HG02970 (cell line): Measurements from ENCODE around the gene SLC25A4.
"Not testable (repeated sequence)": the region's sequence is repeated elsewhere in the genome, so short reads cannot be mapped to it uniquely, and the experiment has no call there.

Source experiments
- ATAC-seq: cut with Tn5 transposase; IDR thresholded peaks from one replicate; pipeline ENCODE4 v1.9.1; 2021; ENCODE audit warnings: mild to moderate bottlenecking, moderate library complexity, moderate number of reproducible peaks; ENCODE audit not compliant: unreplicated experiment, low FRiP score

The SLC25A4 gene

DNA sequence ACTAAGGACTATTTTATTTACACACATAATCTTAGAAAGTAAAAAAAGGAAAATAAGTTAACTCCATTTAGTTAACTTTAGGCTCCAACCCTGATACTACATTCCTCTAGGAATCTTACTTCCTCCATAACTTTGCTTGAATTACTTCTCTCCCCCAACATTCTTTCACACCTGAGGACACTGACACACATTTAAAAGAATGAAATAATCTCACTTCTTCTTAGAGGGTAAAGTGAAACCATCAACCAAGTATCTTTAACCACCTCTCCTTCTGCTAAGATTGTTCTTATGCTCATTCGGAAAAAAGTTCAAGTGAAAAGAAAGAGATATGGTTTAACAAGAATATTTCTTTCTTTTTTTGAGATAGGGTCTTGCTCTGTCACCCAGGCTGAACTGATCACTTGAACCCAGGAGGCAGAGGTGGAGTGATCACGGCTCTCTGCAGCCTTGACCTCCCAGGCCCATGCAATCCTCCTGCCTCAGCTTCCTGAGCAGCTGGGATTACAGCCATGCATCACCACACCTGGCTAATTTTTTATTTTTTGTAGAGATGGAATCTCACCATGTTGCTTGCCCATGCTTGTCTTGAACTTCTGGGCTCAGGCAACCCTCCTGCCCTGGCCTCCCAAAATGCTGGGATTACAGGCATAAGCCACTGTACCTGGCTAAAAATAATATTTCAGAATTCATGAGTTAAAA is 28.5 kb downstream of the SLC25A4 start:
- ATAC-seq: no peak

DNA sequence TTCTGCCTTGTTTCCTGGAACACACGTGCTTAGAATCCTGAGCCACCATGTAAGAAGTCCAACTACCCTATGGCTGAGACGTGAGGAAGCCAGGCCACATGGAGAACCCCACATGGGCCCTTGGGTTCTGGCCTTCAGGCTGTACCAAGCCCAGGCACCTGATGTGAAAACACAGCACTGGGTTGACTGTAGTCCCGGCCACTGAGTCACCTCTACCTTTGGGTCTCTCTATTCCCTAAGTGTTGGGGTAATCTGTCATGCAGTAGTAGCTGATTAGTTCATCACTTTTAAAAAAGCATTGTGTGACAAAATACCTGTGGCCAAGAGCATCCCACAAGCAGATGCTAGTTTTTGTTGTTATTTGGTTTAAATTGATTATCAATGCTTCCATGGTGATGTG is 36.4 kb downstream of the SLC25A4 start:
- no peak for ATAC-seq

DNA sequence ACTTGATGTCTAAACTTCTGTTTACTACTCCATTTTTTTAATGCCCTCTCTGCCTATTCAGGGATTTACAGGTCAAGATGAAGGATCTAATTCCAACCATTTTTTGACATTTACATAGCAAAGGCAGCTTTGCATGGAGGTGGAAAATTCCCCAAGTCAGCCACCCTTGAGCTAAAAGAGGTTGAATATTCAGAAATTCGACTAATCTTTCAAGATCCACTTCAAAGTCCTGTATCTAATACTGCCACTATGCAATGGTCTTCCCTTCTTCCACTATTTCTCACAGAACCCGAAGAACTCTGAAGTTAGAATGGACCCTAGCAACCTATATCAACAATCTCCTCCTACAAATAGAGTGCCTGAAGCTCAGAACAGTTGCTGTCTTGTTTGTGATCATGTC is 39.2 kb downstream of the SLC25A4 start:
- ATAC-seq: no peak

GRCh38 chr4:185183622-185184281 is 40.7 kb downstream of the SLC25A4 start:
- no peak for ATAC-seq

DNA sequence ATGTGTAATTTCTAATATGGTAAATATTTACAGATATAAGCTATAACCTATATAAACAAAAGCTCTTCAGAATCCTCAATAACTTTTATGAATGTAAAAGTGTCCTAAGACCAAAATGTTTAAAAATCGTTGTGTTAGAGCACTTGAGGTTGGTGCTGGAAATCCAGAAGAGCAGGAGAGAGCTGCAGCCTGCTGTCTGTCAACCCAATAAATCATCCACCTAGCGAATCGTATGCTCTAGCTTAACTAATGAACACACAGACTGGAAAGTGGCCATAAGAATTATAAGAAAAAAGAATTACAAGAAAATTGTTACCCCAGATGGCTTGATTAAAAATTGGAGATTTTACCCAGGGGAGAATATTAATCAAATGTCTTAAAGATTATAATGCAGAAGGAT is 43.7 kb downstream of the SLC25A4 start:
- ATAC-seq: no peak

GRCh38 chr4:185189606-185190305 is 46.7 kb downstream of the SLC25A4 start:
- no peak for ATAC-seq

DNA sequence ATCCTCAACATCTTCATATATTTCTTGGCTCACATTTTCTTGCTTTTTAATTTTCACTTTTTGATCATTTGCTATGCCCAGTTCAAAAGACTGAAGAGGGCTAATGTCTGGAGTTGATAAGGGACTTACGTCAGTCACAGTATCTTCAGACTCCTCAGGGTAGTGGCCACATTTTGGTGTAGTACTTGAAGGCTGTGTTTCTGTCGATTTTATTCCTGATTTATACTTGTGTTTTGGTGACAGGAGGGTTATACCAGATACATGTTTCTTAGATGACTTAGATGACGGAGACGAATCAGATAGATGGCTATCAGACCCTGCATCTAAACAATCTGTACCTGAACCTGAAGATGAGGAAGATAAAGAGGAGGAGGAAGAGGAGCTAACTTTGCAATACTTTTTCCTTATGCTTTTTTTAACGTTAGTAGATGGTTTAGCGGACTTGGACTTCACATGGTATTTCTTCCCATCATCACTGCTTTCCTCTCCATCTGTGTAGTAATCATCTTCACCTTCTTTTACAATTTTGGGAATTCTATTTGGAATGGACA is 47.3 kb downstream of the SLC25A4 start:
- no peak for ATAC-seq

DNA sequence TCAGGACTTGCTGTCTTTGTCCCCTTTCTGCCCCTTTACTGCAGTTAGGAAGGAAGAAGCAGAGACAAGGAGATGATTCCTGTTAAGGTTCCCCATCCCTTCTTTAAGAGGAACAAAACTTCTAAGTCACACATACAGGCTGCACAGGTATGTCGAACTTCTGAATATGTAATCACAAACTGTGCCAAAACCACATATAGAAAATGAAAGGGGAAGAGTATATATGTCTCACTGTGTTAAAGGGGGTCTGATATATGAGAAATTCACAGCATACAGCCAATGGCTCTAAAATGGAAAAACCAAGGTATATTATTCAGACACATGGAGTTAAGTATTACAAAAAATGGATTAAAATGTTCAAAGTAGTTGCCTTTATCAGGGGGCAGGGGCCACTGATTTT is 49.0 kb downstream of the SLC25A4 start:
- ATAC-seq: no peak

DNA sequence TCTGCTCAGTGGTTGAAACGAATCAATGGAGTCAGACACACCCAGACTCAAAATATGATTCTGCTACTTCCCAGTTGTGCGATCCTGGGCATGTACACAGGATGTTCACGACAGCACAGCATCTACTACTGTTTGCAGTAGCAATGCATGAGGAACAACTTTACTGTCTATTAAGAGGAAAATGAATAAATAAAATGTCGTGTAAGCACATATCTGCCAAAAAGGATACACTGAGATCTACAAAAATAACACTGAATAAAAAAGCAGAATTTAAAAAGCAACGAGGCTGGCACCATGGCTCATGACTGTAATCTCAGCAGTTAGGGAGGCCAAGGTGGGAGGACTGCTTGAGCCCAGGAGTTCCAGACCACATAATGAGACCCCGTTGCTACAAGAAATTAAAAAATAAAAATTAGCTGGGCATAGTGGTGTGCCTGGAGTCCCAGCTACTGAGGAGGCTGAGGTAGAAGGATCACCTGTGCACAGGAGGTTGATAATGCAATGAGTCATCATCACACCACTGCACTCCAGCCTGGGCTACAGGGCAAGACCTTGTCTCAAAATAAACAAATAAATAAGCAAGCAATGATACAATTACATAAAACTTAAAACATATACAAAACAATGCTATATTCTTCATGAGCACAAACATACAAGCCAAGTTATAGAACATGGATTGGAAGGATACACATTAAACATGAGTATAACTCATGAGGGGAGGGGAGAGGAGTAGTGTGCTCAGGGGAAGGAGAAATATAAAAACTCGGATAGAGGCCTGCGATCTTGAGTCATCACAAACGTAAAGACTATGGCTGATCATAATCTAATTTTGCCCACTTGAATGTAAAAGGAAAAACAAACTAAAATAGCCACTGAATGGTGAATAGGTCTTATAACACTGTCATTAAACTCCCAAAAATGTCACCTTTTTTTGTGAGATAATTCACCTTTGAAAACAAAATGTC is 52.1 kb downstream of the SLC25A4 start:
- no peak for ATAC-seq

- ATAC-seq: no peak
Measured at GRCh38 chr4:185196437-185196836, 53.4 kb downstream of the SLC25A4 start.

GRCh38 chr4:185198189-185198588 is 55.1 kb downstream of the SLC25A4 start:
- not testable (repeated sequence) for ATAC-seq
